Right forelimb (tissue), 1 donor: ENCODE measurements around the gene TMEM185A.
"Not testable (repeated sequence)": the region's sequence is repeated elsewhere in the genome, so short reads cannot be mapped to it uniquely, and the experiment has no call there.

Experiments
- DNase-seq: peaks from one replicate; pipeline ENCODE4 v3.0.0-alpha.2; 2018

TMEM185A gene

DNA sequence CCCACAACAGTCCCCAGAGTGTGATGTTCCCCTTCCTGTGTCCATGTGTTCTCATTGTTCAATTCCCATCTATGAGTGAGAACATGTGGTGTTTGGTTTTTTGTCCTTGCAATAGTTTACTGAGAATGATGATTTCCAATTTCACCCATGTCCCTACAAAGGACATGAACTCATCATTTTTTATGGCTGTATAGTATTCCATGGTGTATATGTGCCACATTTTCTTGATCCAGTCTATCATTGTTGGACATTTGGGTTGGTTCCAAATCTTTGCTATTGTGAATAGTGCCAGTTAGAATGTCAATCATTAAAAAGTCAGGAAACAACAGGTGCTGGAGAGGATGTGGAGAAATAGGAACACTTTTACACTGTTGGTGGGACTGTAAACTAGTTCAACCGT lies 11.9 kb downstream of the TMEM185A start:
- not testable (repeated sequence) for DNase-seq

- no peak for DNase-seq
Measured at GRCh38 chrX:149618871-149619270, 12.7 kb downstream of the TMEM185A start.

- no peak for DNase-seq
Measured at GRCh38 chrX:149611623-149612175, 19.9 kb downstream of the TMEM185A start.

DNA sequence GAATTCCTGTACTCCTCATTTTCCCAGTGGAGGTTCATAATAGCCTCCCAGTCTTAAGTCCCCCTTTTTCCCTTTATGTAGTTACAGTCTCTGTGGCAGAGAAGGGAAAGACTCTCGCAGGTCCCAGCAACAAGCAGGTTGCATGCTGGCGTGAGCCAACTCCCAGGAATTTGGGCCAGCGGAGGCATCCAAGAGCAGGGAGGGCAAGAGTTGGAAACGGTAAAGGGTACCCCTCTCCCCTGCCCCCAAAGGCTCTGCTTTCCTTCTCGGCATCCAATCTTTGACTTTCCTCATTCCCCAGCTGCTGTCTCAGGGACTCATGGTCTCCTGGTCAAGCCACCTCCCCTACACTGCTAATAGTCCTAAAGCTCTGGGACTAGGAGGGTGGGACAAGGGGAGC lies 21.1 kb downstream of the TMEM185A start:
- DNase-seq: no peak

DNA sequence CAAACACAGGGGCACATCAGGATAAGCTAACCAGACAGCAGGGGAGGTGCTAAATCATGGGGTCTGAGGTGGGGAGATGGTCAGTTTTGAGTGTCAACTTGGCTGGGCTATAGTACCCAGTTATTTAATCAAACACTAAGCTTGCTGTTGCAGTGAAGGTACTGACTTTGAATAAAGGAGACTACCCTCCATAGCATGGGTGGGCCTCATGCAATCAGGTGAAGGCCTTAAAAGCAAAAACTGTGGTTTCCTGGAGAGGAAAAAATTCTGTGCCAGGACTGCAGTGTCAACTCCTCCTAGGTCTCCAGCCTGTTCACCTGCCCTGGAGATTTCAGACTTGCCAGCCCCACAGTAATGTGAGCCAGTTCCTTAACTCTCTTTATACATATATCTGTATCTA lies 23.9 kb downstream of the TMEM185A start:
- no peak for DNase-seq

DNA sequence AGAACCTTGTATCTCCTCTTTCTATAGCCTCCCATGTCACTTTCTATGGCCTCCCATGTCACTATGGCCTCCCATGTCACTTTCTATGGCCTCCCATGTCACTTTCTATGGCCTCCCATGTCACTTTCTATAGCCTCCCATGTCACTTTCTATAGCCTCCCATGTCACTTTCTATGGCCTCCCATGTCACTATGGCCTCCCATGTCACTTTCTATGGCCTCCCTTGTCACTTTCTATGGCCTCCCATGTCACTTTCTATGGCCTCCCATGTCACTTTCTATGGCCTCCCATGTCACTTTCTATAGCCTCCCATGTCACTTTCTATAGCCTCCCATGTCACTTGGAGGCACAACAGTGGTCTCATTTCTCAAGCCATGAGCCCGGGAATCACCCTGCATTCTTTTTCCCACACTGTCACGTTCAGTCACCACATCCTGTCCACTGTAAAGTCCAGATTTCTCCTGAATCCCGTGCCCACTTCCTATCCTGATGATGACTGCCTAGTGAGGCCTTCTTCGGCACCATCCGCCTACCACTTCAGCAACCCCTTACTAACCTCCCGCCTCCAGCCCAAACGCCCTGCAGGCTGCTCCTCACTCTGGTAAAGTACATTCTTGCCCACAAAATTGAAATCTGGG lies 26.2 kb downstream of the TMEM185A start:
- DNase-seq: not testable (repeated sequence)

DNA sequence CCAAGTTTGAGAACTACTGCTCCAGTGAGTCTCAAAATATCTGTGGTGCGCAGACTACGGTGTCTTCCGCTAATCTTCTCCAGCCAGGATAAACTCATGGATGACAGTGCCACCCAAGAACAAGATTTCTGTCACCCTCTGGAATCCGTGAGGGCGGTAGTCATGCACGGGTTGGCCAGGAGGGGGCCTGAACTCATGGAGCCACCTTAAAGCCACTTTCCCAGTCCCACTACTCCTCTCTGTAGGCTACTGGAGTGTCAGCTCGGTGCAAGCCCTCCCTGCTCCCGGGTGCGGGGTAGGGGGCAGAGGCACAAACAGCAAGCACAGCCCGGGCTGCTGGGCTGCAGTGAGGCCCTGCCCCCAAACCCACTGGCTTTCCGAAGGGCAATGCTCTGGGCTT lies 33.0 kb downstream of the TMEM185A start:
- not testable (repeated sequence) for DNase-seq

DNA sequence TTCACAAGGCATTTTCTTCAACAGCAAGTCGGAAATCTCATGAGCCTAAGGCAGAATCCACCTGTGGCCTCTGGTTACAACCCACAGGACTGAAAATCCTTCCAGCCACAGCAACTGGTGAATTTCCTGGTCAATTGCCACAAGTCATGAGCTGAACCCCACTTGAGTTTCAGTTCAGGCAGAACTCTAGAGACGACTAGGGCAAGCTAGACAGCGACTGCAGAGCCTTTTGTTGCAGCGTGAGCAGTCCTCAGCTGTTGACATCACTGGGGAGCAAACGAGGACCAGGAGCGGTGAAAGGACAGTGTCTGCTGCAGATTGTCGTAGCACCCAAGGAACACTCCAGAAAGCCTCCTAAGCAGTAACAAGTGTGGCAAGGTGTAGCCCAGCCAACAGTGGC lies 35.6 kb downstream of the TMEM185A start:
- DNase-seq: not testable (repeated sequence)

DNA sequence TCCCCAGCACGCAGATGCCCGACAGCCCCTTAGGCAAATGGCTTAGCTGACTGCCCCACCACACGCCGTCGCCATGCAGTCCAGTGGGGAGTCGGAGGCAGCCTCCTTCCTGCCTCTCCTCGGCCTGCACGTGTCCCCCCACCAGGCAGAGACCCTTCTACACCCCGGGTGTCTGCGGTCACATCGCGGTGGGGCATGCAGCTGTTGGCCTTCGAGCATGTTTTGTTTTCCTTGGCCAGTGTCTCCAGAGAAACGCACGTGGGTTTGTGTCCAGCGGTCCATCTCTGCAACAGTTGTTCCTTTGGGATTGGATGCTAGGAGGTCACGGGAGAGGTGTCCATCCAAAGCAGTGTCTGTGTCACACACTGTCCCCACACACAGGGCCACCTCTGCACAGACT lies 36.4 kb downstream of the TMEM185A start, which contains the start of gene HSFX2:
Gene HSFX2, minus strand, starts transcription at position 101 of the 400 bp plus-strand sequence. CDS start 614 bp downstream, outside the sequence.
- not testable (repeated sequence) for DNase-seq

DNA sequence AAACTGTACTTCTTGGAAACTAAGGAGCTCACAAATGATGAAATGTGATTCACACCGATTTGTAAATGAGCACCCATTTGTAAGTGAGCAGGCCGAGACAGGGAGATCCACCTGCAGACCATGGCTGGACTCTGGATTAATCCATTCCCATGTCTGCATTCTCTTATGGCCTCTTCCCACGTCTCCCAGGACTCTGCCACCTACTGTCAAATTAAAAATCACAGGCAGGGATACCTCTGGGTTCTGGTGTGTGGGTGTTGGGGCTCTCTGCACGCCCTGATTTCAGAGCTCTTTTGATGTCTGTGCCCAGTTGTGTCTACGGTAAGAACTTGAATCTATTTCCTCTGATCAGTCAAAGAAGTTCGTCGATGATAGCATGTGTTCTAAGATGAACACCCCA lies 40.6 kb downstream of the TMEM185A start:
- not testable (repeated sequence) for DNase-seq

GRCh38 chrX:149587359-149587758 lies 44.2 kb downstream of the TMEM185A start, which contains the start of gene MAGEA9B:
Gene MAGEA9B, minus strand, starts transcription at chrX:149587459. Its CDS starts 4,280 bp downstream, at chrX:149583179.
- DNase-seq: not testable (repeated sequence)

DNA sequence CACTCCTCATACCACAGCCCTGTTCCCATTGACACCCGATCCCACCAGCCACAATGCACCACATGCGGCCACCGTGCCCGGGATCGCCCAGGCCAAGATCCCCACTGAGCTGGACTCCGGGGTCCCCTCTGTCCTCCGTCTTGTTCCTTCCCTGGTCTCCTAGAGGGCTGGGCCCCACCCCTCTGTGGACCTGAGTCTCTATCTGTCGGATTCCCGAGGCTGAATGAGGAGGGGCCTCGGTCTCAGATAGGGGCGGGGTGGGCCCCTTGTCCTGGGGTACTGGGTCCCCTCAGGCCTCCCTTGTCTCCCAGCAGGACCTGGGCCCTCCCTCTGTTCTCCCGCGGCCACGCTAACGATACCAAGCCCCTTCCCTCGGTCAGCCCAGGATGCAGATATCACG lies 46.0 kb downstream of the TMEM185A start:
- not testable (repeated sequence) for DNase-seq

GRCh38 chrX:149573456-149573855 lies 58.1 kb downstream of the TMEM185A start:
- DNase-seq: not testable (repeated sequence)

- DNase-seq: no peak
Measured at GRCh38 chrX:149572743-149573142, 58.8 kb downstream of the TMEM185A start.

GRCh38 chrX:149571770-149572169 lies 59.8 kb downstream of the TMEM185A start:
- no peak for DNase-seq

- DNase-seq: no peak
Measured at GRCh38 chrX:149570668-149571067, 60.9 kb downstream of the TMEM185A start.

DNA sequence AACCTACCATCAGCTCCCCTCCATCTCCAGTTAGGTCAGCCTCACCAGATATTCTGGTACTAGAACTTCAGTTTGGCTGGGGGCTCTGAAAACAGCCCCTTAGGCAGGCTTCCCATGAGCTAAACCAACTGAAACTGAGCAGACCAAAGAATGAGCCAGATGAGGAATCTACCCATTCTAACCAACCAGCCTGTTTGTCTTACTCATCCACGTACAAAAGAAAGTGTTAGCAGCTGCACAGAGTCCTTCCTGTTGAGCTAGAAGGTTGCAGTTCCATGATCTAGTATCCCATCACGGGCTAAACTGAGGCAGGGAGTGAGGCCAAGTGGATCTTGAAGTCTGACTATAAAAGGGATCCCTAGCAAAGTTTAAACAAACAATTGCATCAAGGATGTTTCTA lies 61.8 kb downstream of the TMEM185A start:
- DNase-seq: no peak

GRCh38 chrX:149568701-149569296 lies 62.8 kb downstream of the TMEM185A start:
- no peak for DNase-seq

- DNase-seq: no peak
Measured at GRCh38 chrX:149567621-149568417, 63.8 kb downstream of the TMEM185A start.

GRCh38 chrX:149563359-149563758 lies 68.2 kb downstream of the TMEM185A start:
- DNase-seq: no peak

GRCh38 chrX:149555251-149555650 lies 76.3 kb downstream of the TMEM185A start:
- not testable (repeated sequence) for DNase-seq

DNA sequence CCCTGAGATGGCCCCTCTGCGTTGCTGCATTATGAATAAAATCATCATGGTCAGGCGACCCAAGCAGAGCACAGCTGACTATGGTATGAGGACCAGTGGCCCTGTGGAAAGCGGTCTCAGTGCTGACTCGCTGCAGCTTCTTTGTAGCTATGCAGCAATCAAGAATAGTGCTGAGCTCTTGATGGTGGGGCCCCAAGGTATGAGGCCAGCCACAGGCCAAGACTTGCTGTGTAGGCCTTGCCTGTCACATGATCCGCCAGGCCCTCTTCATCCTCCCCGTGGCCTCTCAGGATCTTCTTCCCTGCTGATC lies 79.7 kb downstream of the TMEM185A start:
- DNase-seq: not testable (repeated sequence)

- not testable (repeated sequence) for DNase-seq
Measured at GRCh38 chrX:149551245-149551938, 80.2 kb downstream of the TMEM185A start.
